ENCODE data around the gene ANKRD37.
"Not testable (repeated sequence)": the region's sequence is repeated elsewhere in the genome, so short reads cannot be mapped to it uniquely, and the experiment has no call there.

ANKRD37 gene

DNA sequence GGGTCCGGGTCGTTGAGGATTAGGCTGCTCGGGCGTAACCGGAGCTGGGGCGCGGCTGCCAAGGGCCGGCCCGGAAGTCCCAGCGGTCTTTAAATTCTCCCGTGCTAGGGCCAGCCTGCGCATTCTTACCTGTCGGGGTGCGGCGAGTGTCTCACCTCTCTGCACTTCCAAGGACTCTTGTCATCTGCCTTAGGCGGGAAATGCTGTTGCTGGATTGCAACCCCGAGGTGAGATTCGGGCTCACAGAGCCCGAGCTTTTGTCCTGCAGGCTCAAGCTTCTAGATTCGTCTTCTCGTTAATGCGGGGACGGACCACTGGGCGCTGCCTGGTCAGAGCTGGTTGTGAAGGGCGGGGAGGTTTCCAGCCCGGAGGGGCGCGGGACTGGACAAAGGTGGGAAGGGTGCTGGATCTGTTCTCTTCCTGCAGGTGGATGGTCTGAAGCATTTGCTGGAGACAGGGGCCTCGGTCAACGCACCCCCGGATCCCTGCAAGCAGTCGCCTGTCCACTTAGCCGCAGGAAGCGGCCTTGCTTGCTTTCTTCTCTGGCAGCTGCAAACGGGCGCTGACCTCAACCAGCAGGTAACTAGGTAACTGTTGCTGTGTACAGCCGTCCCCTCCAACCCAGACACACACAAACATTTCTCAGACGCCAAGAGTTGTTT lies at the start of gene ANKRD37:
TSS of gene ANKRD37 (plus strand) at position 118 of the 662 bp plus-strand sequence. CDS start at position 201, 83 bp downstream.
- no peak for DNase-seq

DNA sequence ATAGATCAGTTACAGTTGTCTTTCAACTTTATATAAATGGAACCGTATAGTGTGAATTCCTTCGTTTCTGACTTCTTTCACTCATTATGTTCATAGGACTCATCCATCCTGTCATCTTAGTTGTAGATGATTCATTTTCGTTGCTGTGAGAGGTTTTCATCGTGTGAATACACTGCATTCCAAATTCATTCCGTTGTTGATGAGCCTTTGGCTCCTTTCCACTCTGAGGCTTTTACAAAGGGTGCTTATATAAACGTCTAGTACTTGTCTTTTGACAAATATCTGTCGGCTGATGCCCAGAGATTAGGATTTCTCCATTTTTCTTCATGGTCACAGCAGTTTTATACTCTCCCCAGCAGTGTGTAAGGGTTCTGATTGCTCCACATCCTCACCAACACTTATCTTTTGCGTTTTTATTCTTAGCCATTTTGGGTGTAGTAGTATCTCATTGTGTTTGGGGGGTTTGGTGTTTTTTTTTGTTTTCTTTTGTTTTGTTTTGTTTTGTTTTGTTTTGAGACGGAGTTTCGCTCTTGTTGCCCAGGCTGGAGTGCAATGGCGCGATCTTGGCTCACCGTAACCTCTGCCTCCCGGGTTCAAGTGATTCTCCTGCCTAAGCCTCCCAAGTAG lies 49.6 kb upstream of the ANKRD37 start:
- DNase-seq: no peak

DNA sequence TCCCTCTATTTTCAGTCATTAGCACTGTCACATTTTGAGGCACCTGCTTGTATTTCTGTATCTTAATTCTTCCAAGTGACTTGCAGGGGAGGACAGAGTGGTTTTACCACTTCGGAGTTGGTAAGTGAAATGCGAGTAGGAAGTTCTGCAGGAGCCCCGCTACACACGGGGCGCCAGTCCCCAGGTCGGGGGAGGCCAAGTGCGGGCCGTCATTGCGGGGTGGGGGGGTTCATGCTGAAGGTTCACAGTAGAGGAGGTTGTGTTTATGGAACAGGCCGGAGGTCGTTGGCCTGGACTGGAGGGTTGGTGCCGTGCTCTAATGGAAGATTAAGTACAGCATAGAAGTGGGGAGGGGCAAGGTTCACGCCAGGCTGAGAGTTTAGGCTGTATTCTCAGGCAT lies 45.0 kb upstream of the ANKRD37 start:
- no peak for DNase-seq

GRCh38 chr4:185352202-185352601 lies 44.4 kb upstream of the ANKRD37 start:
- no peak for DNase-seq

- DNase-seq: no peak
Observed at GRCh38 chr4:185352741-185353140, 43.9 kb upstream of the ANKRD37 start.

GRCh38 chr4:185357211-185357610 lies 39.4 kb upstream of the ANKRD37 start:
- DNase-seq: no peak

DNA sequence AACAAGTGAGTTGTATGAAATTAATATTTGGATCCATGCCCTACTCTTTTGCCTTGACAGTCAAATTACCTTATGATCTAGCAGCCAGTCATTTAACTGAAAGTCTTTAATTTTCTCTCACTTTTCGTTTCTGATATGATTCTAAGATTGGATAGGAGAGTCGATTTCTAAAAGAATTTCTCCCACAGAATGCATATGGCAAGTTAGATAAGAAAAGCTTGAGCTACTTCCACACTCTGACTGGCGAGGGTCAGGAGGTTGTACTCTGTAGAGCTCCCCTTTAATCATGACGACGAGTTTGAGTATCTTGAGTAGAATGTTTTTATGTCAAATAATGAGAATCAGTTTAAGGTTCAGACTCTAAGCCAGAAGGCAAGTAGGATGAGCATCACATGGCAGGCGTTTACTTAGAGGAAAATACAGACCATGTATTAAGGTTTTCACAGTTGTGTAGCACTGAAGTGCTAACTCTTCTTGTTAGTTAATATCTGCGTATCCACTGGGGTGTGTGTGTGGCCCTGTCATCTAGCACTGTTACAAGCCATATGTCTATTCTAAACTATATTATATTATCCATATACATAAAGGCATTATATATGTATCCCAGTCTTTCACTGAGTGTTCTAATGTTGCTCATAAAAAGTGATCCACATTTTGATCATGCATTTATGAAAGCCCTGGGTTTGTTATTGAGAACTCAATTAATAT lies 38.8 kb upstream of the ANKRD37 start:
- no peak for DNase-seq

GRCh38 chr4:185358514-185358913 lies 38.1 kb upstream of the ANKRD37 start:
- DNase-seq: no peak

- DNase-seq: no peak
Observed at GRCh38 chr4:185358959-185359358, 37.7 kb upstream of the ANKRD37 start.

DNA sequence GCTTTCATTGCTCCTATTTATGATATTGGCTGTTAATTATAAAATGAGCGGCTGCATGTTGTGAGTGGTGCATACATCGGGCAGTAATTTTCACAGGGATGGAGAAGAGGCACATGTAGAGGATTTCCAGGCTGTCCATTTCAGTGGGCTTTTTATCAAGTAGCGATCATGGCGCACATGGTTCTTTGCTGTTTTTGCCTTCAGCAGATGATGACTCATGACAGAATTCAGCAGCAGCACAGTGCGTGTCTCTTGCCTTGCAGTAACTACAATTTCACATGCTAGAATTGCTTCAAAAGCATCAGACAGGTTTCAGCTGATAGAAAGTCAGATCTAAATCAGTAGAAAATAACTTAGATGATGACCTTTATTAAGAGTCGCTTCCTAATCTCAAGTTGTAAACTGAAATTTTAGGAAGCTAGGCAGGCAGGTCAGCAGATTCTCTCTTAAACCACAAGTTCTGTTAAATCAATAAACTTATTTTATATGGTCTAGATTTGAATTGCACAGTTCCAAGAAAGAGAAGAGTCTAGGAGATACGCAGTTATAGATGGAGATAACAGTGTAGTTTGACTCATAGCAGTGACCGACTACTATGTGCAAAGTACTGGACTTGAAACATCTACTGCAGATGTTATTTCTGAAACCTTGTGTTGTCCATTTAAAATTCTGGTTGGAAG lies 36.7 kb upstream of the ANKRD37 start:
- no peak for DNase-seq

DNA sequence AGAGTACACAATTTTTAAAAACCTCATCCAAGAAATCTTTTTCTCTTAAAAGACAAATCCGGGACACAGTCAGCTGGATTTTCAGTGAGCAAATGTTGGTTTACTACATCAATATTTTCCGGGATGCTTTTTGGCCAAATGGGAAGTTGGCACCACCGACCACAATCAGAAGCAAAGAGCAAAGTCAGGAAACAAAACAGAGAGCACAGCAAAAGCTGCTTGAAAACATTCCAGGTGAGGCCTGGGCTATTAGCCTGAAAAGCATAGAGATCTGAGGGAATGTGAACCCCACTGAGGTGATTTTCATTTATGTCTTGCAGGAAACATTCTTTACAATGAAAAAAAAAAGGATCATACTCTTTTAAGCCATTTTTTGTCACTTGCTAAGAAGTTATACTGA lies 34.8 kb upstream of the ANKRD37 start:
- DNase-seq: no peak

- not testable (repeated sequence) for DNase-seq
Observed at GRCh38 chr4:185362570-185362969, 34.1 kb upstream of the ANKRD37 start.

DNA sequence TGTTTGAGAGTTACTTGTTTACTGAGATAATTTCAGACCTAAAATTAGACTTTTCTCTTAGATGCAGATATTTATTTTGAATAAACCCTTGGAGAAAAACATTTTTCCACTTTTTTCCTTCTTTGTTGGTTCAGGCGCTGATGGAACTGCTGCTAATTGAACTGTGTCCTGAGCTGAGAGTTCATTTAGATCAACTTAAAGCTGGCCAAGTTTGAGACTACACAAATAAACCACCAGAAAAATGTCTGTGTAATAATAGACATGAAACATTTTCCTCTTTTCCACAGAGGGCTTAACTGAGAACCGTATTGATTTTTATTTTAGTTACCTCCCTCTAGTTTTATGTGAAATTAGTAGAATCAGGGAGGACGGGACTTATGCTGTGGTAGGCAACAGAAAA lies 33.4 kb upstream of the ANKRD37 start:
- DNase-seq: no peak

DNA sequence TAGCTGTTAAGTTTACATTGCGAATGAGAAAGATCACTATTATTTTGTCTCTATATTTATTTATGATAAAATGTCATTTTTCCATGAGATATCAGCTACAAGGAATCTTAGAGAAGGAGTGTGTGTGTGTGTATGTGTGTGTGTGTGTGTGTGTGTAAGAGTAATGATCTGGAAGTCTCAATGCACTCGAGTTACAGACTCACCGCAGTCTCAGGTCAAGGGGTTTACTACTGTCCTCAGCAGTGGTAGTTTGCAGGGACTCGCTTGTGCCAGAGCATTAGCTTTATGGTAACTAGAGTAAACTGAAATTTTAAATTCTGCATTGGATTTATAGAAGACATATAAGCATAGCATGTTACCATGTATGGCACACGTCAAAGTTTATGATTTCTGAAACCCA lies 31.8 kb upstream of the ANKRD37 start:
- no peak for DNase-seq

DNA sequence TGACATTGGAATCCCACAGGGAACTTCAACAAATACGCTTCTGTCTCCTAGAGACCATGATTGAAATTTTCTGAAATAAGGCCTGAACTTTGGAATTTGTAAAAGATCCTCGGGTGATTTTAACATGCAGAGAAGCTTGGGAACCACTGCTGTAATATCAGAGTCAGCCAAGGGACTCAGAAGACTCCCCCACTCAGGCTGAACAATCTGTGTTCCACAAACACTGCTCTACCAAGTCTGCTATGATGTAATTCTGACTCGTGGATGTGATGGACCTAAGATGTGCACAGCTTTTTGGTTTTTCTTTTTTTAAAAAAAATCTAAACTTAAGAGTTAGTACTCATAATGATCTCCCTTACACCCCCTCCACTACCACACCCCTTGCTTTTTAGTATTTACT lies 26.9 kb upstream of the ANKRD37 start:
- no peak for DNase-seq

GRCh38 chr4:185370268-185370949 lies 26.2 kb upstream of the ANKRD37 start:
- no peak for DNase-seq

- DNase-seq: no peak
Observed at GRCh38 chr4:185371702-185372101, 24.9 kb upstream of the ANKRD37 start.

DNA sequence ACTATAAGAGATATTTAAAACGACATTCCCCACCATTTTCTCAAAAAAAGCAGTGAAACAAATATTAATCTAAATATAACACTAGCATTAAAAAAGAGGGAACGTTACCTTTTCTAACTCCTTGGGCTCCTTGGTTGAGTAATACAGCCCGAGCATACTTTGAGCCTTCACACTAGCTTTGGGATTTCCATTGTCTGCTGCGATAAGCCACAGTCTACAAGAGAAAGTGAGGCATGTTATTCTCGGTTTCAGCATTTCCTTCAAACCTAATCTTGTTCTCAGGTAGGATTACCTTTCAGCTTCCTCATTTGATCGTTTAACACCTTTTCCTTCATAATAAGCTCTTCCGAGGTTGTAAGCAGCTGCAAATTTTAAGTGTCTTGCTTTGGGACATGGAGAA lies 22.6 kb upstream of the ANKRD37 start:
- DNase-seq: no peak

- DNase-seq: no peak
Observed at GRCh38 chr4:185374573-185374972, 22.1 kb upstream of the ANKRD37 start.

DNA sequence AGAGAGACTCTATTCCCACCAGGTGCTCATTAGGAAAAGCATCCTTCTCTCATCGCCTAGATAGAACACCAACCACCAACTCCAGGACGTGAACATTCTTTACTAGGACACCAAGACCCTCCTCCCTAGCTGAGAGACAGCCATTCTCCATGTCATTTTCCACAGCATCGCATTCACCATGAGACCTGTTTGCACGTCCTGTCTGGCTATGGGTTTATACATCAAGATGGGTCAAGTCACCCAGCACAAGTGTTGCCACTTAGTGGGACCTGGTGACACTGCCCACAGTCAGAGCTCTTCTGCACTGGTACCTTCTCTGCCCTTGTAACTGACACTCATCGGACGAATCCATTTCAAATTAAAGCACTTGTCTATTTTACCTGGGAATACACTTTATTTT lies 18.4 kb upstream of the ANKRD37 start:
- DNase-seq: no peak

DNA sequence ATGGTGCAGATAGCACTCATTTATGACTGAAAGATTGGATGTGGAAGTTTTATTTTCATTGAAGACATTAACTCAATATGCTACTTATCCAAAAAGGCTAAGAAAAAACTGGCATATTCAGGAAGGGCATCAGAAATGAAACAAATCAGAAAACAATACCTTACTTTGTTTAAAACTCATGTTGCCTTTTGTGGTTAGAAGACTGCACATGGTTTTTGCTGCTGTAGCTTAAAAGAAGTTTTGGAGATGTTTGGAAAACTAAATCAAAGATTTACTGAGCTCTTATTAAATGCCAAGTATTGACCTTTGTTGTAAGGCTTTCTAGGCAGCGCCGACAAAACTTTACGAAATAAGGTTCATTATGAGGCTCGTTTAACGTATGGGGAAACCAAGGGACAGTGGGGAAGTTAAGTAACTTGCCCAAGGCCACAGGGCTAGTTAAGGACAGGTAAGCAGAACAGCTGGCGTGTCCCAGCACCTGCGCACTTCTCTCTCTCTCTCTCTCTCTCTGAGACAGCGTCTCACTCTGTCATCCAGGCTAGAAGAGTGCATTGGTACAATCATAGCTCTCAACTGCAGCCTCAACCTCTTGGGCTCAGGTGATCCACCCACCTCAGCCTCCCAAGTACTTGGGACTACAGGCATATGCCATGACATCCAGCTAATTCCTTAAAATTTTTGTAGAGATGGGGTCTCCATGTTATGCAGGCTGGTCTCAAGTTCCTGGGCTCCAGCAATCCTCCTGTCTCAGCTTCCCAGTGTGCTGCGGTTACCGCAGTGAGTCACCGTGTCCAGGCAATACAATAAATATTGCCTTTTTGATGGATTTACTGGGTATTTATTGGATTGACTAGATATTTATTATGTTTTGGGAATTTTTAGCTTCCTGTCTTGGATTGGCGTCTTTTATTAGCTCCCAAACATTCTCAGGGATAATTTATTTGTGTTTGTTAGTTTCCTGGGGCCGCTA lies 17.0 kb upstream of the ANKRD37 start:
- no peak for DNase-seq

GRCh38 chr4:185380320-185380719 lies 16.3 kb upstream of the ANKRD37 start:
- no peak for DNase-seq

All from CD4-positive, alpha-beta T cell treated with Interleukin-17A for 1 hour (primary cell).